ENCODE results near the gene KCNH4.

- TF ChIP-seq CTCF (optimal IDR thresholded peaks at IDR 0.05 in 1 of 3, IDR thresholded peaks at IDR 0.05 in 1 of 3, conservative IDR thresholded peaks at IDR 0.05 in 1 of 3; ENCODE audit: extremely low read depth in 1 of 3, insufficient read depth in 2 of 3, low read length in 3 of 3) (no peak), EZH2 (IDR thresholded peaks at IDR 0.05; ENCODE audit: low read length) (no peak)
Measured at GRCh38 chr17:42197564-42198156, 16.7 kb upstream of the KCNH4 start.
